NCI-H2196 (cell line): ENCODE data around the gene SLC17A5.
"Not testable (repeated sequence)": the region's sequence is repeated elsewhere in the genome, so short reads cannot be mapped to it uniquely, and the experiment has no call there.

ENCODE experiments used
- DNase-seq: peaks from one replicate; lab custom pipeline; 2025; ENCODE audit not compliant: unreplicated experiment; lab: John Stamatoyannopoulos, UW

SLC17A5 gene

DNA sequence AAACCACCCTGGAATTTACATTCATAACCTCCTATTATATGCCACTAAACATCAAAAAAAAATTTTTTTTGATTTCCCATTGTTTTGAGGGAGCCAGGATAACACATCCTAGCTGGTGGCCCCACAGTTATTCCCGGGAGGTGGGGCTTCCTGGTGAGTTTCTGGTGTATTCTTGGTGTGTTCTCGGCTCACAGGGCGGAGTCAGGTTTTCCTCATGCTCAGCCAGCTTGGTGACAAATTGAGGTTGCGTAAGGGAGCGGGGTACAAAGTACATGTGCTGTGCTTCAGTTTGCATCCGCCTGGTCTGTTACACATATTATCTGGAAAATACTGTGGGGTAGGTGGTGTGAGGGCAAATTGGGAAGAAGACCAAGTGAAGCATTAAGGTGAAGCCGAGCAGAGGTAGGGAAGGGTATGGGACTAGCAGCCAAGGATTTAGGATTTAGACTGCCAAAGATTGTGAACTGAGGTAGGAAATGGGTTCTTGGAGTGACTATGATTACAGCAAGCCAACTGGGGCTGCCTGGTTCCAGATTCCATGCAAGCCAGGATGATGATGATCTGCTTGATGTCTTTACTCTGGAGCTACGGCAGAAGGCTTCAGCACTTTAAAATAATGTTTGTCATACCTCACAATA, 86.7 kb downstream of the SLC17A5 start:
- DNase-seq: no peak

- DNase-seq: not testable (repeated sequence)
These were observed 87.3 kb downstream of the SLC17A5 start for GRCh38 chr6:73566486-73566871.

- no peak for DNase-seq
These were observed 87.9 kb downstream of the SLC17A5 start for GRCh38 chr6:73565767-73566485.

GRCh38 chr6:73564578-73565345, 89.0 kb downstream of the SLC17A5 start:
- no peak for DNase-seq

DNA sequence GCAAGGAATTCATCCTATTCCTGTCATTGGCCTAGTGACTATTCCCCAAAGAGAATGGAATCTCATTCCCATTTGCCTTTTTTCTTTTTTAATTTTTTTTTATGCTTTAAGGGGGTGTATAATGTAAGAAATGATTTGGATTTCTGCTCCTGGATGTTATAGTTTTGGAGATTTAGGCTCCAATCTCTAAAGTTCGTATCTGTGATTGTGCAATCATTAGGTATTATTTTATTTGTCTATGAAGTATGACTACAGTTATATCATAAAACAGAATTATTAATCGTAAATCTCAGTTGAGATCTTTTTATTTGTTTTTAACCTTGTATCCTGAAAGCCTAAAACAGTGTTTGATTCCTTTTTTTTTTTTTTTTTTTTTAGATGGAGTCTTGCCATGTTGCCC, 91.2 kb downstream of the SLC17A5 start:
- no peak for DNase-seq

GRCh38 chr6:73560853-73561407, 92.9 kb downstream of the SLC17A5 start:
- DNase-seq: no peak

- no peak for DNase-seq
These were observed 93.5 kb downstream of the SLC17A5 start for GRCh38 chr6:73560182-73560732.

DNA sequence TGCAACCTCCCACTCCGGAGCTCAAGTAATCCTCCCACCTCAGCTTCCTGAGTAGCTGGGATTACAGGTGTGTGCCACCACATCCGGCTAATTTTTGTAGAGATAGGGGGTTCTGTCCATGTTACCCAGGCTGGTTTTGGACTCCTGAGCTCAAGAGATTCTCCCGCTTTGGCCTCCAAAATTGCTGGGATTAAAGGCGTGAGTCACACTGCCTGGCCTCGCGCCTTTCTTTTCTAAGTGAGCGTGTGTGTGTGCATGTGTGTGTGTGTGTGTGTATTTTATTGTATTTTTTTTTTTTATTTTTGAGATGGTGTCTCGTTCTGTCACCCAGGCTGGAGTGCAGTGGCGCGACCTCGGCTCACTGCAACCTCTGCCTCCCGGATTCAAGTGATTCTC, 94.4 kb downstream of the SLC17A5 start:
- DNase-seq: not testable (repeated sequence)

DNA sequence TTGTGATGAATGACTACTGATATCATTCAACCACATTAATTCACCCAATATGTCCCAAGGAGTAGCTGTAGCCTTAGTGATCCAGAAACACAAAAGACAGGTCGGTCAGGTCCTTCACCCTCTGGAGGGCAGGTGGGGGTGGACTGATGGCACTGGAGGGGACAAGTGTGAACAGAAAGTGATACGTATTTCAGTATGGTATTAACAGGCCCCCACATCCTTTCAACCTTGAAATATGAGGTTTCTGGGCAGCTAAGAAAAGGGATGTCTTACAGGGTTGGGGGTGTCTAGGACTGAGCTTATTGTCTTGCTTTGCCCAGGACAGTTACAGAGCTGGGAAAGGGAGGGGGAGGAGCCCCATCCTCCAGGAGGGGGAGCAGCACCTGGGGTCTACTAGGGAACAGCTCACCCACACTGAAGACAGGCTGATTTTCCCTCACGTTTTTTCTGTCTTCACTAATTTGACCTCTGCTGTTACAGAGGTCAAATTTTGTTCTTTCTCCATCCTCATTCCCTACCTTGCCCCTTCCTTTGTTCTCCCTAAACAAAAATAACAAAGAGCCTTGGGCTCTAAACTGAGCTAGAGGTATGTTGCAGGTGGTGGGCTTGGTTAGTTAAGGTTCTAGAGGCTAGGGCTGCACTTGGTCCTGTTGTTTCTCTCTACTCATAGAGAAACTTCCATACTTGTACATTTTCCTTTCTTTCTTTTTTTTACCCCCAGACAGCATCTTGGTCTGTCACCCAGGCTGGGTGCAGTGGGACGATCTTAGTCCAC, 95.0 kb downstream of the SLC17A5 start:
- no peak for DNase-seq

DNA sequence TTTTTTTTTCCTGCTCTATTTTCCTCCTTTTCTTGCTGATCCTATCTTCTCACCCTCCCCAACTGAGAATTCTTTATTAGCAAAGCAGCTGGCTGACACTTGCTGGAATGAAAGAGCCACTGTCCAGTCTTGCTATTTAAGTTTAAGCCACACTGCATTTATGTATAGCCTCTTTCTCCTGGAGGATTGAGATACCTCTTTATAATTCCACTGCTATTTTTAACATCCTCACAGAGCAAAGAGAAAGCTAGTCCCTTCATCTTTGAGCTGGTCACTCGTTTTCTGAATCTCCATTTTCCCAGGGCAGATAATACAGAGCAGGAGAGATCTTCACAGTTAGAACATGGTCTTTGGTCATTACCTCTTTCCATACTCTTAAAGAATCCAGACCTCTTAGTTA, 97.0 kb downstream of the SLC17A5 start:
- DNase-seq: no peak

- DNase-seq: not testable (repeated sequence)
These were observed 98.3 kb downstream of the SLC17A5 start for GRCh38 chr6:73555380-73555949.

DNA sequence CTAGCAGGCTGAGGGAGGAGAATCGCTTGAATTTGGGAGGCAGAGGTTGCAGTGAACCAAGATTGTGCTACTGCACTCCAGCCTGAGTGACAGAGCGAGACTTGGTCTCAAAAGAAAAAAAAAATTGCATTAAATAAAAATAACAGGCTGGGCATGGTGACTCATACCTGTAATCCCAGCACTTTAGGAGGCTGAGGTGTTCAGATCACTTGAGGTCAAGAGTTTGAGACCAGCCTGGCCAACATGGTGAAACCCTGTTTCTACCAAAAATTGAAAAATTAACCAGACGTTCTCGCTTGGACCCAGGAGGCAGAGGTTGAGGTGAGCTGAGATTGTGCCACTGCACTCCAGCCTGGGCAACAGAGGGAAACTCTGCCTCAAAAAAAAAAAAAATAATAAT, 102.7 kb downstream of the SLC17A5 start:
- not testable (repeated sequence) for DNase-seq

DNA sequence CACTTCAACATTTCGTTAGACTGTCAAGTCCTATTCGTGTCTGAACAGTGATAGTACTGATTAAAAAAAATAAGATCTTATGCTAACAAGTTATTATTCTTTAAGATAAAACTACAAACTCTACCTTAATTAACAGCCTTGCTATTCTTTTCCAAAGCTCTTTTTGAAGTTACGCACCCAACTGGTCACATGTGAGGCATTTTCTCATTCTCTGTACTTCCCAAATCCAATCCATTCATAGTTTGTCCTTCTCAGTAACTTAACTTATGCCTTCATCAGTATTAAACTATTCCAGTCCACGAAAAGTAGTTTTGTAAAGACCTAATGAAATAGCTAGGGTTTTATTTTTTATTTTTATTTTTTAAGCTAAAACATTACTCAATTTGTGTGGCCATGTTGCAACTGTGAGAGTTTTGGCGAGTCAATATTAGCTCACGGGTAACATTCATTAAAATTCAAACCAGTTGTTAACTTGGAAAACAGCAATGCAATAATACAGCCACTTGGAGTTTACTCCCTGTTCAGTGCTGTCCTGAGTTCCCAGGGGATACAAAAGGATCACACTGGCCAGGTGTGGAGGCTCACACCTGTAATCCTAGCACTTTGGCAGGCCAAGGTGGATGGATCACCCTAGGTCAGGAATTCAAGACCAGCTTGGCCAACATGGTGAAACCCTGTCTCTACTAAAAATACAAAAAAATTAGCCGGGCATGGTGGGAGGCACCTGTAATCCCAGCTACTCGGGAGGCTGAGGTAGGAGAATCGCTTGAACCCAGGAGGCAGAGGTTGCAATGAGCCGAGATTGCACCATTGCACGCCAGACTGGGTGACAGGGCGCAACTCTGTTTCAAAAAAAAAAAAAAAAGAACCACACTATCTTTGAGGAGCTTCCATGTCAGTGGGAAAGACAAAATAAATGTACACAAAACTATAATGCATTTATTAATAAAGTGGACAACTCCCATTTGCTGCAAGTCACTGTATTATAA, 105.0 kb downstream of the SLC17A5 start:
- no peak for DNase-seq

GRCh38 chr6:73547036-73547435, 106.8 kb downstream of the SLC17A5 start:
- no peak for DNase-seq
